Measurements from ENCODE around the gene HMCN1.

GRCh38 chr1:186030453-186030852, 296.3 kb downstream of the HMCN1 start:
- TF ChIP-seq YY1 (IDR thresholded peaks at IDR 0.05; ENCODE audit: insufficient read depth, insufficient read length) (no peak), ZNF274 (IDR thresholded peaks at IDR 0.05; ENCODE audit: low read depth, low read length) (no peak)

All from NT2/D1 (cell line).